IMR-90 (cell line): ENCODE results near the gene AAK1. TPM values are rescaled to one million over a fixed set of nuclear protein-coding genes. Genes with fewer than 3 reads are reported as not detected.

Experiments used
- ATAC-seq: fragments of 200-7000 bp; cut with Tn5 transposase; 2 replicates; pipeline ENCODE4 v1.9.1; 2020; ENCODE audit warnings: low read depth, mild to moderate bottlenecking, moderate library complexity
- BruUV-seq: library from RNA; stranded (reverse); fragments of 400-500 nt; replicated peaks from 2 replicates; lab custom pipeline; 2021; lab: Mats Ljungman, UMichigan
- CTCF ChIA-PET: fragments of 300-600 bp; formaldehyde crosslinking; extraction: SDS; loops from one replicate; lab custom pipeline; 2021; ENCODE audit warnings: antibody characterized with exemption; lab: Yijun Ruan, JAX
- POLR2A ChIA-PET: fragments of 300-600 bp; sonication (Branson Sonifier 250); formaldehyde crosslinking; loops from one replicate; lab custom pipeline; 2022; ENCODE audit warnings: antibody characterized with exemption; ENCODE audit not compliant: unreplicated experiment; lab: Charles Lee
- DNase-seq: peaks from one replicate; pipeline ENCODE4 v3.0.0; 2013
- H2AFZ ChIP-seq: replicated peaks from 2 replicates; pipeline ENCODE3; 2013; ENCODE audit warnings: low read length, mild to moderate bottlenecking; ENCODE audit not compliant: poor library complexity
- H2AK5ac ChIP-seq: 2 replicates; pipeline ENCODE4 v1.6.1; 2013; ENCODE audit warnings: low read depth, low read length, inconsistent platforms
- H2AK9ac ChIP-seq: replicated peaks from 2 replicates; pipeline ENCODE3; 2013; ENCODE audit warnings: mild to moderate bottlenecking, low read depth, low read length, moderate library complexity; ENCODE audit not compliant: poor library complexity
- H2BK120ac ChIP-seq: 2 replicates; pipeline ENCODE4 v1.6.1; 2013; ENCODE audit warnings: low read depth, low read length, inconsistent platforms
- H2BK15ac ChIP-seq: 3 replicates; pipeline ENCODE4 v1.6.1; 2013; ENCODE audit warnings: low read depth, low read length, inconsistent platforms
- H2BK20ac ChIP-seq: 2 replicates; pipeline ENCODE4 v1.6.1; 2013; ENCODE audit warnings: low read depth, mild to moderate bottlenecking, inconsistent platforms, low read length, moderate library complexity
- H2BK5ac ChIP-seq: 2 replicates; pipeline ENCODE4 v1.6.1; 2013; ENCODE audit warnings: mild to moderate bottlenecking, low read depth, low read length, inconsistent platforms; ENCODE audit not compliant: poor library complexity, severe bottlenecking
- H3K14ac ChIP-seq: replicated peaks from 2 replicates; pipeline ENCODE4 v1.6.1; 2013; ENCODE audit warnings: low read depth, low read length, inconsistent platforms
- H3K18ac ChIP-seq: 2 replicates; pipeline ENCODE4 v1.6.1; 2013; ENCODE audit warnings: low read depth, low read length, control low read depth
- H3K23ac ChIP-seq: 2 replicates; pipeline ENCODE4 v1.6.1; 2013; ENCODE audit warnings: low read depth, low read length, inconsistent platforms
- H3K27ac ChIP-seq: 2 replicates; pipeline ENCODE4 v1.5.1; 2013; ENCODE audit warnings: mild to moderate bottlenecking, control low read depth, low read length; ENCODE audit not compliant: insufficient read depth
- H3K27me3 ChIP-seq: 2 replicates; pipeline ENCODE4 v1.6.1; 2013; ENCODE audit warnings: low read length; ENCODE audit not compliant: control insufficient read depth, insufficient read depth
- H3K36me3 ChIP-seq: 2 replicates; pipeline ENCODE4 v1.6.1; 2013; ENCODE audit warnings: low read length, mixed read lengths; ENCODE audit not compliant: control insufficient read depth, insufficient read depth
- H3K4ac ChIP-seq: 2 replicates; pipeline ENCODE4 v1.6.1; 2013; ENCODE audit warnings: low read depth, low read length, inconsistent platforms
- H3K4me1 ChIP-seq: 2 replicates; pipeline ENCODE4 v1.6.1; 2013; ENCODE audit warnings: low read length, mixed read lengths; ENCODE audit not compliant: control insufficient read depth, insufficient read depth
- H3K4me2 ChIP-seq: 2 replicates; pipeline ENCODE4 v1.6.1; 2013; ENCODE audit warnings: low read depth, mild to moderate bottlenecking, control low read depth, low read length, moderate library complexity
- H3K4me3 ChIP-seq: 2 replicates; pipeline ENCODE4 v1.5.1; 2013; ENCODE audit warnings: low read depth, mild to moderate bottlenecking, control low read depth, low read length, moderate library complexity; ENCODE audit not compliant: insufficient read depth
- H3K56ac ChIP-seq: 2 replicates; pipeline ENCODE4 v1.6.1; 2013; ENCODE audit warnings: low read length, inconsistent platforms; ENCODE audit not compliant: insufficient read depth; ENCODE audit errors: extremely low read depth
- H3K79me1 ChIP-seq, 2 experiments: 2 replicates each; pipeline ENCODE4 v1.6.1; 2013; ENCODE audit warnings: low read length in 2 of 2, inconsistent platforms in 1 of 2, low read depth in 1 of 2
- H3K9ac ChIP-seq: 2 replicates; pipeline ENCODE4 v1.6.1; 2013; ENCODE audit warnings: low read depth, low read length, control low read depth
- H3K9me1 ChIP-seq: 2 replicates; pipeline ENCODE4 v1.6.1; 2013; ENCODE audit warnings: low read length, inconsistent platforms; ENCODE audit not compliant: insufficient read depth
- H3K9me3 ChIP-seq: 2 replicates; pipeline ENCODE4 v1.6.1; 2013; ENCODE audit warnings: low read length; ENCODE audit not compliant: control insufficient read depth, insufficient read depth
- H4K20me1 ChIP-seq: 2 replicates; pipeline ENCODE4 v1.6.1; 2013; ENCODE audit warnings: low read length, inconsistent platforms; ENCODE audit not compliant: insufficient read depth
- H4K5ac ChIP-seq: 2 replicates; pipeline ENCODE4 v1.6.1; 2013; ENCODE audit warnings: mild to moderate bottlenecking, low read depth, low read length, control low read depth
- H4K8ac ChIP-seq, 2 experiments: 2 replicates each; pipeline ENCODE4 v1.6.1; 2013; ENCODE audit warnings: low read depth in 2 of 2, low read length in 2 of 2, control low read depth in 1 of 2, inconsistent platforms in 1 of 2
- H4K91ac ChIP-seq: 2 replicates; pipeline ENCODE4 v1.6.1; 2013; ENCODE audit warnings: low read depth, low read length, inconsistent platforms; ENCODE audit not compliant: insufficient read depth
- BHLHE40 ChIP-seq: fragments of 150-350 bp; IDR thresholded peaks from 2 replicates; pipeline ENCODE4 v1.6.1; 2016; ENCODE audit warnings: mild to moderate bottlenecking, low read depth, low read length
- CEBPB ChIP-seq: IDR thresholded peaks from 2 replicates; pipeline ENCODE4 v1.6.1; 2012; ENCODE audit warnings: low read depth, low read length, improper control_type of control experiment
- CHD1 ChIP-seq: IDR thresholded peaks from 2 replicates; pipeline ENCODE4 v1.6.1; 2012; ENCODE audit warnings: low read depth, low read length, improper control_type of control experiment
- CTCF ChIP-seq: conservative IDR thresholded peaks from 2 replicates; pipeline ENCODE4 v1.5.1; 2012; ENCODE audit warnings: mild to moderate bottlenecking, low read depth, low read length, improper control_type of control experiment
- ELK1 ChIP-seq: fragments of 150-350 bp; IDR thresholded peaks from 2 replicates; pipeline ENCODE4 v1.6.1; 2016; ENCODE audit warnings: low read depth, mild to moderate bottlenecking, low read length, moderate library complexity, borderline replicate concordance
- FOS ChIP-seq: fragments of 150-350 bp; IDR thresholded peaks from 2 replicates; pipeline ENCODE4 v1.6.1; 2016; ENCODE audit warnings: low read depth, low read length
- MAFK ChIP-seq: IDR thresholded peaks from 2 replicates; pipeline ENCODE4 v1.6.1; 2012; ENCODE audit warnings: low read depth, low read length, improper control_type of control experiment
- MAZ ChIP-seq: IDR thresholded peaks from 2 replicates; pipeline ENCODE4 v1.6.1; 2012; ENCODE audit warnings: low read depth, mild to moderate bottlenecking, low read length, improper control_type of control experiment, moderate library complexity, borderline replicate concordance
- MXI1 ChIP-seq: IDR thresholded peaks from 2 replicates; pipeline ENCODE4 v1.6.1; 2012; ENCODE audit warnings: low read depth, mild to moderate bottlenecking, low read length, moderate library complexity, borderline replicate concordance
- NFE2L2 ChIP-seq: fragments of 150-350 bp; IDR thresholded peaks from 2 replicates; pipeline ENCODE4 v1.6.1; 2016; ENCODE audit warnings: low read depth, mild to moderate bottlenecking, low read length
- POLR2A ChIP-seq: IDR thresholded peaks from 2 replicates; pipeline ENCODE4 v1.6.1; 2012; ENCODE audit warnings: mild to moderate bottlenecking, low read depth, low read length
- RAD21 ChIP-seq: IDR thresholded peaks from 2 replicates; pipeline ENCODE4 v1.6.1; 2012; ENCODE audit warnings: low read length, improper control_type of control experiment
- RCOR1 ChIP-seq: IDR thresholded peaks from 2 replicates; pipeline ENCODE4 v1.6.1; 2012; ENCODE audit warnings: mild to moderate bottlenecking, low read length, improper control_type of control experiment; ENCODE audit not compliant: insufficient replicate concordance
- RFX5 ChIP-seq: IDR thresholded peaks from 2 replicates; pipeline ENCODE4 v1.8.0; 2012; ENCODE audit warnings: low read depth, mild to moderate bottlenecking, low read length, moderate library complexity
- SMC3 ChIP-seq: fragments of 150-350 bp; IDR thresholded peaks from 2 replicates; pipeline ENCODE4 v1.6.1; 2016; ENCODE audit warnings: low read depth, mild to moderate bottlenecking, antibody characterized with exemption, low read length, moderate library complexity
- USF2 ChIP-seq: fragments of 150-350 bp; IDR thresholded peaks from 2 replicates; pipeline ENCODE4 v1.6.1; 2017; ENCODE audit warnings: mild to moderate bottlenecking, antibody characterized with exemption, low read length, low read depth
- WGBS, 2 experiments: methylation state at CpG; one replicate each; pipeline versions ENCODE4 v1.1.5 to v1.1.7; 2013; ENCODE audit warnings: missing lambda C conversion rate in 2 of 2; ENCODE audit not compliant: insufficient read length in 1 of 2; ENCODE audit errors: extremely low coverage in 2 of 2; 5-methylcytosine and 5-hydroxymethylcytosine counted together
- dilution Hi-C: fragments of 300-500 bp; cut with HindIII; formaldehyde crosslinking; loops from one replicate; pipeline ENCODE4 v1.14.3; 2018; ENCODE audit warnings: low sequenced_read_pairs; ENCODE audit not compliant: unreplicated experiment
- in situ Hi-C: fragments of 300-500 bp; cut with MboI; formaldehyde crosslinking; loops from 3 replicates; pipeline ENCODE4 v1.14.3; 2019; ENCODE audit warnings: low sequenced_read_pairs, inconsistent platforms, mixed read lengths
- intact Hi-C: fragments of 100-400 bp; cut with micrococcal nuclease; formaldehyde crosslinking; loops from 2 replicates; pipeline ENCODE4 v1.10.0; 2022
- polyA plus RNA-seq, 3 experiments: library from polyadenylated mRNA; depleted of rRNA; stranded (reverse); fragments of >200 nt; gene quantifications; 2 replicates each; pipeline ENCODE4 v1.2.3, GENCODE V29; 2012; ENCODE audit warnings: low replicate concordance in 1 of 3
- total RNA-seq: library from RNA; depleted of rRNA; stranded (reverse); fragments of >200 nt; gene quantifications from 2 replicates; pipeline ENCODE4 v1.2.3, GENCODE V29; 2012

AAK1 gene
- total and polyA plus RNA-seq, 2 of the 4 experiments (the other 2 are of a cell fraction): 21.9 to 26.5 TPM

- intact Hi-C loops (no loop called here), in situ Hi-C loops (no loop called here), dilution Hi-C loops (no loop called here)
- H2AFZ ChIP-seq: no peak overlapping the region
- BruUV-seq: no TSS peak
- peak overlapping the region; percentile 59; the same call in 1 of the 2 replicates for H3K4me2 ChIP-seq
- H4K8ac ChIP-seq: no peak overlapping the region
- no peaks in the 10 kb centered on the region for H3K27me3 ChIP-seq
- H3K23ac ChIP-seq: no peak overlapping the region
- H3K56ac ChIP-seq: no peak overlapping the region
- no peak overlapping the region for H3K18ac ChIP-seq
- ATAC-seq (no peak), DNase-seq (peak; percentile 30)
- H3K27ac ChIP-seq: no peak overlapping the region
- peaks cover 36 to 83% of the 10 kb centered on the region in 2 experiments for H3K79me1 ChIP-seq
- no peak overlapping the region for H3K14ac ChIP-seq
- peaks cover 9% of the 10 kb centered on the region for H3K4me1 ChIP-seq
- no peak overlapping the region for H3K4ac ChIP-seq
- H3K9me3 ChIP-seq: no peaks in the 10 kb centered on the region
- no peak overlapping the region for H2BK15ac ChIP-seq
- no peaks in the 10 kb centered on the region for H3K36me3 ChIP-seq
- no peak overlapping the region for H3K9ac ChIP-seq
- TF ChIP-seq CHD1 (no peak), USF2 (no peak), RFX5 (no peak), CTCF (no peak), NFE2L2 (no peak), RAD21 (no peak), MAFK (peak; percentile 22; the same call in 1 of the 2 replicates), POLR2A (no peak), ELK1 (no peak), BHLHE40 (no peak), CEBPB (peak; percentile 74), RCOR1 (no peak), SMC3 (no peak), FOS (no peak), MAZ (no peak), MXI1 (no peak)
- H2AK5ac ChIP-seq: no peak overlapping the region
- H4K5ac ChIP-seq: no peak overlapping the region
- no peak overlapping the region for H3K4me3 ChIP-seq
- H2BK120ac ChIP-seq: no peak overlapping the region
- no CpG with 5 or more reads among the region's 1 CpG for WGBS, 2 experiments
- H2BK20ac ChIP-seq: no peak overlapping the region
- no peak overlapping the region for H2BK5ac ChIP-seq
- ChIA-PET POLR2A (no interaction called here), CTCF (no interaction called here)
- H4K91ac ChIP-seq: no peak overlapping the region
- no peak overlapping the region for H2AK9ac ChIP-seq
- H4K20me1 ChIP-seq: peaks cover 94% of the 10 kb centered on the region
- peaks cover 23% of the 10 kb centered on the region for H3K9me1 ChIP-seq
Measured at GRCh38 chr2:69624131-69624530, 19.4 kb downstream of the AAK1 start.
